LNCaP clone FGC (cell line): ENCODE data around the gene GMIP.

Experiments
- DNase-seq: peaks from one replicate; pipeline ENCODE4 v3.0.0-alpha.2; 2011; ENCODE audit warnings: low read depth
- H3K4me3 ChIP-seq: 2 replicates; pipeline ENCODE4 v1.5.1; 2011; ENCODE audit warnings: mild to moderate bottlenecking, low read depth, low read length, control low read depth
- CTCF ChIP-seq: IDR thresholded peaks from 2 replicates; pipeline ENCODE4 v1.5.1; 2012; ENCODE audit warnings: mild to moderate bottlenecking; ENCODE audit not compliant: control insufficient read depth, insufficient read depth; ENCODE audit errors: extremely low read depth

Gene GMIP

GRCh38 chr19:19662871-19663255, 19.4 kb upstream of the GMIP start:
- H3K4me3 ChIP-seq: peak overlapping the region; percentile 98
- TF ChIP-seq CTCF: no peak
- no peak for DNase-seq

- TF ChIP-seq CTCF: no peak
- peak overlapping the region; percentile 98 for H3K4me3 ChIP-seq
- no peak for DNase-seq
Measured at GRCh38 chr19:19662344-19662743, 18.9 kb upstream of the GMIP start.

- no peak for TF ChIP-seq CTCF
- DNase-seq: no peak
- peak overlapping the region; percentile 98 for H3K4me3 ChIP-seq
Measured at GRCh38 chr19:19661675-19662251, 18.3 kb upstream of the GMIP start.

GRCh38 chr19:19661141-19661674, 17.8 kb upstream of the GMIP start:
- TF ChIP-seq CTCF: no peak
- DNase-seq: no peak
- H3K4me3 ChIP-seq: no peak overlapping the region

- no peak for TF ChIP-seq CTCF
- H3K4me3 ChIP-seq: no peak overlapping the region
- DNase-seq: no peak
Measured at GRCh38 chr19:19659646-19660245, 16.3 kb upstream of the GMIP start.

GRCh38 chr19:19657397-19657783, 13.9 kb upstream of the GMIP start:
- H3K4me3 ChIP-seq: no peak overlapping the region
- TF ChIP-seq CTCF: no peak
- no peak for DNase-seq
